ENCODE data around the gene STARD9.
"Not testable (repeated sequence)": the region's sequence is repeated elsewhere in the genome, so short reads cannot be mapped to it uniquely, and the experiment has no call there.

STARD9 gene

GRCh38 chr15:42760759-42761158 is 185.4 kb downstream of the STARD9 start:
- no peak for DNase-seq

- not testable (repeated sequence) for DNase-seq
Observed at GRCh38 chr15:42761813-42762212, 186.4 kb downstream of the STARD9 start.

GRCh38 chr15:42764154-42764731 is 188.8 kb downstream of the STARD9 start:
- peak in 1 of 51 donors; percentile 14 for DNase-seq

GRCh38 chr15:42766109-42766508 is 190.7 kb downstream of the STARD9 start:
- not testable (repeated sequence) for DNase-seq
